Liver (tissue), 9 donors: Measurements from ENCODE around the gene RPS6KA5. TPM values are rescaled to one million over a fixed set of nuclear protein-coding genes. Genes with fewer than 3 reads are reported as not detected.

Experiments
- DNase-seq: peaks from one replicate; pipeline ENCODE4 v3.0.0-alpha.2; 2017; ENCODE audit warnings: low spot score
- H3K27ac ChIP-seq, 2 donors: one replicate each; pipeline ENCODE4 v1.7.0; 2013; ENCODE audit warnings: inconsistent platforms in 2 of 2, low read length in 2 of 2, control low read depth in 1 of 2, low read depth in 1 of 2, mild to moderate bottlenecking in 1 of 2
- H3K27me3 ChIP-seq, 4 donors: one replicate each; pipeline versions ENCODE4 v1.6.1 to v1.7.0; 2013; ENCODE audit warnings: low read length in 3 of 4, inconsistent platforms in 1 of 4, mild to moderate bottlenecking in 1 of 4, moderate library complexity in 1 of 4; ENCODE audit not compliant: control insufficient read depth in 4 of 4, insufficient read depth in 4 of 4
- H3K36me3 ChIP-seq, 4 donors: one replicate each; pipeline versions ENCODE4 v1.6.1 to v1.7.0; 2013; ENCODE audit warnings: low read length in 3 of 4, mild to moderate bottlenecking in 3 of 4, low read depth in 1 of 4, moderate library complexity in 1 of 4; ENCODE audit not compliant: control insufficient read depth in 4 of 4, insufficient read depth in 3 of 4
- H3K4me1 ChIP-seq, 4 donors: one replicate each; pipeline versions ENCODE4 v1.6.1 to v1.7.0; 2013; ENCODE audit warnings: low read length in 3 of 4, mild to moderate bottlenecking in 3 of 4, moderate library complexity in 1 of 4; ENCODE audit not compliant: control insufficient read depth in 4 of 4, insufficient read depth in 4 of 4
- H3K4me3 ChIP-seq, 3 donors: one replicate each; pipeline versions ENCODE4 v1.6.1 to v1.7.0; 2013; ENCODE audit warnings: low read length in 3 of 3, control low read depth in 1 of 3, low read depth in 1 of 3, mild to moderate bottlenecking in 1 of 3
- H3K9ac ChIP-seq, 2 donors: one replicate each; pipeline ENCODE4 v1.7.0; 2013; ENCODE audit warnings: low read length in 2 of 2, mild to moderate bottlenecking in 2 of 2, moderate library complexity in 2 of 2, control low read depth in 1 of 2, low read depth in 1 of 2
- H3K9me3 ChIP-seq, 4 donors: one replicate each; pipeline versions ENCODE4 v1.6.1 to v1.7.0; 2013; ENCODE audit warnings: low read length in 3 of 4; ENCODE audit not compliant: control insufficient read depth in 4 of 4
- ATF3 ChIP-seq: IDR thresholded peaks from 2 replicates; pipeline ENCODE4 v1.6.1; 2016; ENCODE audit warnings: antibody characterized with exemption
- EGR1 ChIP-seq, 2 donors: IDR thresholded peaks; 2 replicates each; pipeline ENCODE4 v1.6.1; 2016 to 2018; ENCODE audit warnings: antibody characterized with exemption in 2 of 2, low read depth in 2 of 2
- FOXA2 ChIP-seq: IDR thresholded peaks from 2 replicates; pipeline ENCODE4 v1.6.1; 2016; ENCODE audit warnings: antibody characterized with exemption
- GABPA ChIP-seq, 2 donors: IDR thresholded peaks in 1 of 2; conservative IDR thresholded peaks in 1 of 2; 2 replicates each; pipeline ENCODE4 v1.6.1; 2016; ENCODE audit warnings: antibody characterized with exemption in 2 of 2, mild to moderate bottlenecking in 1 of 2, moderate library complexity in 1 of 2
- HNF4A ChIP-seq, 2 donors: conservative IDR thresholded peaks; 2 replicates each; pipeline ENCODE4 v1.6.1; 2016; ENCODE audit warnings: antibody characterized with exemption in 2 of 2, mild to moderate bottlenecking in 2 of 2
- HNF4G ChIP-seq: IDR thresholded peaks from 2 replicates; pipeline ENCODE4 v1.6.1; 2016; ENCODE audit warnings: antibody characterized with exemption
- JUND ChIP-seq, 2 donors: IDR thresholded peaks; 2 replicates each; pipeline ENCODE4 v1.6.1; 2016; ENCODE audit warnings: antibody characterized with exemption in 2 of 2
- MAX ChIP-seq: IDR thresholded peaks from 2 replicates; pipeline ENCODE4 v1.6.1; 2016; ENCODE audit warnings: antibody characterized with exemption
- NR2F2 ChIP-seq: IDR thresholded peaks from 2 replicates; pipeline ENCODE4 v1.6.1; 2016; ENCODE audit warnings: antibody characterized with exemption
- RAD21 ChIP-seq, 2 donors: IDR thresholded peaks; 2 replicates each; pipeline ENCODE4 v1.6.1; 2016; ENCODE audit warnings: antibody characterized with exemption in 2 of 2, mild to moderate bottlenecking in 2 of 2
- REST ChIP-seq: IDR thresholded peaks from 2 replicates; pipeline ENCODE4 v1.6.1; 2016; ENCODE audit warnings: antibody characterized with exemption, mild to moderate bottlenecking
- RXRA ChIP-seq, 2 donors: IDR thresholded peaks; 2 replicates each; pipeline ENCODE4 v1.6.1; 2017 to 2018; ENCODE audit warnings: antibody characterized with exemption in 2 of 2, mild to moderate bottlenecking in 1 of 2
- SP1 ChIP-seq: IDR thresholded peaks from 2 replicates; pipeline ENCODE4 v1.6.1; 2018; ENCODE audit warnings: antibody characterized with exemption, mild to moderate bottlenecking
- TAF1 ChIP-seq: conservative IDR thresholded peaks from 2 replicates; pipeline ENCODE4 v1.6.1; 2016; ENCODE audit warnings: antibody characterized with exemption, mild to moderate bottlenecking
- YY1 ChIP-seq: IDR thresholded peaks from 2 replicates; pipeline ENCODE4 v1.6.1; 2016; ENCODE audit warnings: antibody characterized with exemption, mild to moderate bottlenecking
- ZBTB33 ChIP-seq: IDR thresholded peaks from 2 replicates; pipeline ENCODE4 v1.6.1; 2016; ENCODE audit warnings: antibody characterized with exemption
- WGBS: extraction: QIAGEN DNeasy Blood & Tissue Kit; methylation state at CpG from one replicate; pipeline ENCODE4 v1.1.7; 2013; 5-methylcytosine and 5-hydroxymethylcytosine counted together
- polyA plus RNA-seq, 2 donors: library from polyadenylated mRNA; stranded (reverse) in 1 of 2; unstranded in 1 of 2; fragments of 200-250 nt in 1 of 2; fragments of >200 nt in 1 of 2; fragmentation: Nextera tagmentation in 1 of 2; extraction: Ambion mirVana in 1 of 2; gene quantifications; one replicate each; pipeline versions ENCODE4 v1.2.1 to v1.2.3, GENCODE V29; 2013 to 2015
- total RNA-seq, 2 donors: library from RNA; depleted of rRNA; stranded (reverse); fragments of >200 nt; gene quantifications; one replicate each; pipeline ENCODE4 v1.2.3, GENCODE V29; 2014
- donor health status: healthy.
- donor health status: healthy.
- donor health status: healthy.
- donor health status: healthy.
- donor health status: healthy.

RPS6KA5 gene
- total and polyA plus RNA-seq, 4 donors = 0.52 to 2.3 (median 1.3) TPM

- Histone ChIP-seq H3K9me3 (no peaks in the 10 kb centered on the region), H3K9ac (no peak overlapping the region), H3K36me3 (no peaks in the 10 kb centered on the region), H3K27ac (no peak overlapping the region), H3K4me1 (peaks cover 0 to 8% (median 5%) of the 10 kb centered on the region in 4 donors), H3K27me3 (no peaks in the 10 kb centered on the region), H3K4me3 (no peak overlapping the region)
- 52% methylated on average over 4 of the region's 4 CpGs for WGBS
- DNase-seq = no peak
- TF ChIP-seq RAD21 (IDR thresholded peaks at IDR 0.05) (no peak), FOXA2 (no peak), RXRA (IDR thresholded peaks at IDR 0.05) (no peak), GABPA (IDR thresholded peaks at IDR 0.05 in 1 of 2, conservative IDR thresholded peaks at IDR 0.05 in 1 of 2) (no peak), ATF3 (no peak), REST (no peak), SP1 (no peak), ZBTB33 (no peak), JUND (IDR thresholded peaks at IDR 0.05) (no peak), EGR1 (IDR thresholded peaks at IDR 0.05; ENCODE audit: low read depth in 2 of 2) (no peak), HNF4G (no peak), MAX (no peak), YY1 (no peak), NR2F2 (no peak), TAF1 (no peak), HNF4A (conservative IDR thresholded peaks at IDR 0.05) (no peak)
Observed at GRCh38 chr14:90924621-90925340, 135.7 kb downstream of the RPS6KA5 start.

- Histone ChIP-seq H3K4me1 (peaks cover 0 to 8% (median 5%) of the 10 kb centered on the region in 4 donors), H3K9ac (no peak overlapping the region), H3K27me3 (no peaks in the 10 kb centered on the region), H3K27ac (no peak overlapping the region), H3K4me3 (no peak overlapping the region), H3K36me3 (no peaks in the 10 kb centered on the region), H3K9me3 (no peaks in the 10 kb centered on the region)
- 93% methylated on average over 4 of the region's 4 CpGs for WGBS
- DNase-seq = no peak
- no peak for TF ChIP-seq NR2F2
Observed at GRCh38 chr14:90922141-90922540, 138.3 kb downstream of the RPS6KA5 start.
